ENCODE measurements around the gene MOXD1.
"Not testable (repeated sequence)": the region's sequence is repeated elsewhere in the genome, so short reads cannot be mapped to it uniquely, and the experiment has no call there.

MOXD1 gene

GRCh38 chr6:132354517-132355167, 46.6 kb downstream of the MOXD1 start:
- no peak for DNase-seq (ENCODE audit: low read depth in 2 of 2)

GRCh38 chr6:132351986-132352385, 49.3 kb downstream of the MOXD1 start:
- not testable (repeated sequence) for DNase-seq (ENCODE audit: low read depth in 2 of 2)

DNA sequence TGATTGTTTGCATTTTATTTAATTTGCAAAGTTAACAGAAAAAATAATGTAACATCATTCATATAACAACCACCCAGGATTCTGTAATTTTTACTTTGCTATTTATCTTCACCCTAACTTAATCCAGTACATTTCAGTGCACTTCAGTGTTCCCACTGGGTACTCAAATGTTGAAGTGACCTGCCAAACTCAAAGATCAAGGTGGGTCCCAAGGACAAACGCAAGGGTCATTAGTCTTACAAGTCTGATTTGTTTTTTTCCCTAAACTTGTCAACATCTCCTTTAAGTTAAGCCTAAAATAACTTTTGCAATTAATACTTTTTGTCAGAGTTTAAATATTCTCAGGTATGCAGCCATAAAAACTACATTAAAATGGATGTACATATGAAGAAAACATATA, 53.0 kb downstream of the MOXD1 start:
- DNase-seq (ENCODE audit: low read depth in 2 of 2), result no peak

GRCh38 chr6:132344811-132345210, 56.5 kb downstream of the MOXD1 start:
- no peak for DNase-seq (ENCODE audit: low read depth in 2 of 2)

GRCh38 chr6:132341646-132342045, 59.6 kb downstream of the MOXD1 start:
- no peak for DNase-seq (ENCODE audit: low read depth in 2 of 2)

DNA sequence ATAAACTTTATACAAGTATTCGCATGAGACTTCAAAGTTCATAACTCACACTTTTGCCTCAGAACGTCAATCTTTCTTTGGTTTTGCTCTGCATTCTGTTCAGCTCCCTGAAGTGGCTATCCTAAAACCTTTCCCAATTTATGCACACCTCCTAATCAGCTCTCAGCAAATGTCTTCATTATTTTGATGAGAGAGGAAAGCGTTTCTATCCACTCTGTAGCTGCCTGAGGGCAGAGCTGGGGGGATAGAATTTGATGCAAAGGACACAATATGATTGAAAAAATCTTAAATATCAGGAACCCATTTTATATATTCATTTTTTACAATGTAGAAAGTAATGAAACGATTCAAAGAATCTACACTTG, 66.8 kb downstream of the MOXD1 start:
- DNase-seq (ENCODE audit: low read depth in 2 of 2), result no peak

DNA sequence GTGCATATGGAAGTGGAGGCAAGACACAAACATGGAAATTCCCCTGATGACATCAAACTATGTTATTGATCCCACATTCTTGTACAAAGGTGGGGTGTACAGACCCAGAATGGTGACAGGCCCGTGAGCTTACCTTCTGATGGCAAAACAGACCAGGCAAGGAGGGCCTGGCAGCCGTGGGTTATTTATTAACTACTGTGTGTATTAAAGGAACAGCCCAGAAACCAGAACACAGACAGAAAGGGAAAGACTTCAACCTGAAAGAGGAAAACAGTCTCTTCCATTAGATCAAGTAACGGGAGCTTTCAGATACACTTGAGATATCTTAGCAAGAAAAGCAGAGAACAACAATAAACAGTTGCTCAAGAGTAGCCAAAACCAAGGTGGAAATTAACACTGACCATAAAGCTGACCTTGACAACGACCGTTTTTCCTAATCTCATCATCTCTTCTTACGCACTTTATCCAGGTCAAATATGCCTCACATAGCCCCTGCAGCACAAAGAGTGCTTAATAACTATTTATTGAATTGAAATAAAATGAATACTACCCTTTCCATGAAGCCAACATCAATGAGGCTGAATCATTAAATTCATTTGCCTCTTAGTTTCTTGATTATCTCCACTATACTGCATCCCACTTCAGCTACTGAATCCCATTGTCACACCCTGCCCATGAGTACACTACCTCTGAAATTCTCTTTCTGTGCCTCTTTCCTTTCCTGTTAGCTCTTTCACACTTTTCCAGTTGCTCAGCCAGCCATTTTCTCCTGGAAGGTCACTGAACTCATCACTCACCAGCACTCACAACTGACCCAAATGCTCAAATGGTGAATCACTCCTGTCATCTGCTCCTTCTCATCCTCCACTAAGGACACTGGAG, 67.4 kb downstream of the MOXD1 start:
- DNase-seq (ENCODE audit: low read depth in 2 of 2), result no peak

DNA sequence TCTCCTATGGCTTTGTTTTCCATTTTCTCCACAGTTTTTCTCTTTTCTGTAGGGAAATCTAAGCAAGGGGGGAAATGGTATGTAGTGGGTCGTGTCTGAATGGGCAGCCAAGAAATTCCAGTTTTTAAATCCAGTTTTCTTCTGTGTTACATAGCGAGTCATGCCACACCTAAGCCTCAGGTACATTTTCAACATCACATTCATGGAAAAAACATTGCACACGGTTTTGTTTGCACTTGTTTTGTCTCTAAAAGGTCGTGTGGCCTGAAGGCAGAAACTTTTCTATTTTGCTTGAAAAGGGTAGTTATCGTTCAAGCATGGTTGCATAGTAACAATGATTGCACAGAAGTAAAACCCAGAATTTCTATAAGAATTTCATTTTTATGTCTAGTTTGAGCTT, 70.5 kb downstream of the MOXD1 start:
- DNase-seq (ENCODE audit: low read depth in 2 of 2), result no peak

DNA sequence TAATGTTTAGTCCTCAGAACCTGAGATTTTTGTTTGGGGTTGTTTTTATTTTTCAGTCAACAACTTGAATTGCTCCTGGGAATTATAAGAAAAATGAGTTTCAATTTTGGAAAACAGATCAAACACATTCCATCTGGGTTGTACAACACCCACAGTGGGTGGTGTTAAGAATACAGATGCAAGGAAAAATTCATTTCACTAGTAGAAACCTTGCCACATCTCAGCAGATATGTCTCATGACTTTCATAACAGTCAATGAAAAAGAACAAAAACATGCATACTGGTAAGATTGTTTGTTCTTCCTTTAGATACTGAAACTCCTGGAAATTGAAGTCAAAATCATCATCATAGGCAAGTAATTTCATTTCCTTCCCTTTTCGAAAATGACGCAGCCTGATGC, 78.9 kb downstream of the MOXD1 start:
- no peak for DNase-seq (ENCODE audit: low read depth in 2 of 2)

DNA sequence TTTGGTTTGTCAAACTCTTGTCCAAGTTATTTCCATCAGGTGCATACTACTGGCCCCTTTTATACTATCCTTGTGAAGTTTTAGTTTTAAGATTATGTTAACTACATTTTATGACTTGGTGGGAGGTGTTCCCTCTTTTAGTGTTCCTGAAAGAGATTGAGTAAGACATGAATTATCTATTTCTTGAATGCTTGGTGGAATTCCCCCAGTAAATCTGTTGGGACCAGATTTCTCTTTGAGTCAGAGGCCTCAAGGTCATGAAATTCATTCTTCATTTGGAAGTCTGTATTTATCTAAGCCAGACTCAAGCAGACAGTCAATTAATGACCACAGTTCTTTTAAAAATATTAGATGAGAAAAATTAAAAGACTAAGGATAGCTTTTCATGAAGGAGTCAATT, 81.3 kb downstream of the MOXD1 start:
- no peak for DNase-seq (ENCODE audit: low read depth in 2 of 2)

DNA sequence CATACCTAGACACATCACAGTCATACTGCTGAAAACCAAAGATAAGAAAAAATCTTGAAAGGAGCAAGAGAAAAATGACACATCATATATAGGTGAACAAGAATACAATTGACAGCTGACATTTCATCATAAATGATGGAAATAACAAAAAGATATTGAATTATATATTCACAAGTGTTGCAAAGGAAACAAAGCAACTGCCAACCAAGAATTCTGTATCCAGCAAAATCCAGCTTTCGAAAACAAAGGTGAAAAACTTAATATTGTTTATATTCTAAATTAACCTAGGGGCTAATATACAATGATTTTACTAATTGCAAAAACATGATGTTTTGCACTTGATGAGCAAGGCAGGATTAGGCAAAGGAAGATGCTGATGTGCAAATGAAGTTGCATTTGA, 84.3 kb downstream of the MOXD1 start:
- DNase-seq (ENCODE audit: low read depth in 2 of 2), result no peak

DNA sequence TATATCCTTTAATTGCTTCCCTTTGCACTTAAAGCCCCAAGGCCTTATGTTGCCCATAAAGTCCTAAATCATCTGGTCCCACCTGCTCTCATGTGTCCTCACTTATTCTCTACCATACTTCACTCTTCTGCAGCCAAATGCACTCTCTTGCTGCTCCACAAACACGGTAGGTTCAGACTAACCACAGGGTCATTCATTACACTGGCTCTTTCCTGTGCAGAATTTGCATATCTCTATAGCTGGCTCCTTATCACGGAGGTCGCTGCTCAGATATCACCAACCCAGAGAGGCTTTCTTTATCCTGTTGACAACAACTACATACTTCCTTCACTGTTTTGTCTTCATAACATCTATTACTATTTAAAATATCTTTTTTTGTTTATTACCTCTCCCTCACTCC, 86.8 kb downstream of the MOXD1 start:
- DNase-seq (ENCODE audit: low read depth in 2 of 2), result no peak

DNA sequence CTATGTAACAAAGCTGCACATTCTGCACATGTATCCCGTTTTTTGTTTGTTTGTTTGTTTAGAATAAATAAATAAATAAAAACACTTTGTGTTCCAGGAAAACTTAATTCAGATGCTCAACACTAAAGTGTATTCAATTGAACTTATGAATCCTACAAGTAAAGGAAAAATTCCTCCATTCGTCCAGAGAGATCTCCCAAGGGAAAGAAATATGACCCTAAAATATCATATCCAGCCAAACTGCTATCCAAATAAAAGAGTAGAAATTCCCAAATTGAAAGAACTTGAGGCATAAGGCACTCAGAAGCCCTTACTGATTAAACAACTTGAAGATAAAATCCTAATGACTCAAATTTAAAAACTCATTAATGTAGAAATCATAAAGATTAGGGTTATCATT, 90.4 kb downstream of the MOXD1 start:
- DNase-seq (ENCODE audit: low read depth in 2 of 2), result no peak

- DNase-seq (ENCODE audit: low read depth in 2 of 2), result not testable (repeated sequence)
Measured at GRCh38 chr6:132310151-132310550, 91.1 kb downstream of the MOXD1 start.

GRCh38 chr6:132304891-132305305, 96.4 kb downstream of the MOXD1 start:
- no peak for DNase-seq (ENCODE audit: low read depth in 2 of 2)

GRCh38 chr6:132300323-132300949, 100.8 kb downstream of the MOXD1 start:
- DNase-seq (ENCODE audit: low read depth in 2 of 2), result peak in 1 of 2 donors; percentile 3

DNA sequence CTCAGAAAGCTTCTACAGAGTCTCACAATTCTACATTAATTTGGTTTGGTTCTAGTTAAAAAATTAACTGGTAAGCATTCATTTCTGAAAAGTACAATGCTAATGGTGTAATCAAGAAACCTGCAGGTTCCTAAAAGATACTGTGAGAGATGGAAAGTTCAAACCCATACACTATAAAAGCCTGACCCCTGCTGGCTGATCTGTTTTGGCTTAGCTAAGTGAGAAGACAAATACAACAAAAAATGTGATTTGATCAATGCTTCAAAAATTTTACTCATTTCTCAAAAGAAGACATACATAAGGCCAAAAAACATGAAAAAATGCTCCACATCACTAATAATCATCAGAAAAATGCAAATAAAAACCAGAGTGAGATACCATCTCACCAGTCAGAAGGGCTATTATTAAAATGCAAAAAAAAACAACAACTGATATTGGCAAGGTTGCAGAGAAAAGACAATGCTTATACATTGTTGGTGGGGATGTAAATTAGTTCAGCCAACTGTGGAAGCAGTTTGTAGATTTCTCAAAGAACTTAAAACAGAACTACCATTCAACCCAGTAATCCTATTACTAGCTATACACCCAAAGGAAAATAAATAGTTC, 102.8 kb downstream of the MOXD1 start:
- DNase-seq (ENCODE audit: low read depth in 2 of 2), result peak in 1 of 2 donors; percentile 14

DNA sequence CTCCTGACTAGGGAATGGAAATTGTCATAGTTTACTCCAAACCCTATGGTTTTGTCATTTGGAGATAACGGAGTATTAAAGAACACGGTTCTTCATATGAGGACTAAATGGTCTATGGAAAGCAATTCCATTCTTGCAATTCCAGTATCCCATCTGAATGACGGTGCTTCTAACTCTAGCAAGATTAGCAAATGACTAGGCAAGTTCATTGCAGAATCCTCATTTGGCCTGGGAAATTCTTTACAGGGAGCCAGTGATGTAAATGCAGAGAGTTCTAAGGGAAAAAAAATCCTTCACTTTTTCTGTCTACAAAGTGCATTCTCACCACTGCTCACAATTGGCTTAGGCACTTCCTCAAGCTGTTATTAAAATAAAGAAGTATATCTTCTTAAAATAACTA, 111.5 kb downstream of the MOXD1 start:
- no peak for DNase-seq (ENCODE audit: low read depth in 2 of 2)

DNA sequence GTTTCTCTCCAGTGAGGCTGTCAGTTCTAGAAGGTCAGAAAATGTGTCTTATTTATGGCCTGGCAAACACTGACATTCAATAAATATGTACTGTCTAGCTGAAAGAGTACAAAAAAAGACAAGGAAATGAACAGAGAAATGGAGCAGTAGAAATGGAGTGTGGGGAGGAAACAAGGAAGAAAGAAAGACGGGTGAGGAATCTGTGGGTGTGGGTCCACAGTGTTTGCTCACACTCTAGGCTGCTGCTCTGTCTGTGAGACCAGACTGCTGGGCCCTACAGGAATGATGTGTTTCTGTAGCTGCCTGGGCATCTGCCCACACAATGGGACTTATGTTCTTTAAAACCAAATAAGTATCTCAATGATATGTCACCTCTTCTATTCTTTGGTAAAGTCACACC, 114.2 kb downstream of the MOXD1 start:
- no peak for DNase-seq (ENCODE audit: low read depth in 2 of 2)

GRCh38 chr6:132286298-132287019, 114.8 kb downstream of the MOXD1 start:
- no peak for DNase-seq (ENCODE audit: low read depth in 2 of 2)

DNA sequence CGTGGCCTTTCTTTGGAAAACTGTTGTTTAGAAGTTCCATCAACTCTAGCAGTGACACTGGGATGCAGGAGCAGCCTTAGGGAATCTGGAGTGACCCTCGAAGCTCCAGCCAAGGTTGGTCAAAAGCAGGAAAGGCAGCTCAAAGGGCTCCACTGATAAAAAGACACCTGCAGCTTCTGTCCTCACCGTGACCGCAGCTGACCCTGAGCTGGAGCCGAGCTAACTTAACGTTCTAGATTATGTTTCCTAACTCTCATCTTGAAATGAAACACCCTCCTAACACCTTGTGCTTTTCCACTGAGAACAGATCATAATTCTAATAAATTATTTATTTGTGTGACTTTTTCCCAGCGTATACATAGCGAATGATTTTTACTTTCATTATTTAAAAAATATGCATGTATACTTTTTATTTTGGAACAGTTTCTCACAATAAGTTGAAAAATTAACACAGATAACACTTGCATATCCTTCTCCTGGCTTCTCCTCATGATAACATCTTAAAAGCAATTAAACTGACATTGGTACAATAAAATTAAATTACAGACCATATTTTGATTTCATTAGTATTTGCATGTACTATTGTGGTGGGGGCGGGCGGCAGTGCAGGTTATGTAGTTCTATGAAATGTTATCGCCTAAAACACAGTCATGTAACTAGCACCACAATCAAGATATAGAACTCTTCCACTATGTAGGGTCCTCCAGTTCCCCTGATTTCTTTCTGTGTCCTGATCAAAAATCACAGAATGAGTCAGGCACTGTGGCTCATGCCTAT, 116.1 kb downstream of the MOXD1 start:
- no peak for DNase-seq (ENCODE audit: low read depth in 2 of 2)

Data from stimulated activated CD4-positive, alpha-beta T cell treated with anti-CD3 and anti-CD28 coated beads, Interleukin-15, amount 100 ng/mL, for 48 hours (primary cell).